Right lung (tissue), 5 donors: ENCODE data around the gene MICOS13. TPM values are rescaled to one million over a fixed set of nuclear protein-coding genes. Genes with fewer than 3 reads are reported as not detected.

Experiments used
- DNase-seq, 2 donors: peaks; one replicate each; pipeline ENCODE4 v3.0.0-alpha.2; 2013
- polyA plus RNA-seq, 5 donors: library from polyadenylated mRNA; unstranded; fragments of 120-200 nt; gene quantifications; one replicate each; pipeline versions ENCODE4 v1.2.1 to v1.2.3, GENCODE V29; 2013; ENCODE audit warnings: inconsistent platforms in 1 of 5, low replicate concordance in 1 of 5; ENCODE audit not compliant: insufficient read length in 5 of 5, insufficient read depth in 1 of 5

The MICOS13 gene
- polyA plus RNA-seq, 5 donors: 24.4 to 66.9 (median 30.4) TPM

GRCh38 chr19:5672708-5673459 is 7.4 kb downstream of the MICOS13 start:
- DNase-seq: no peak

- DNase-seq: no peak
These were observed 8.7 kb downstream of the MICOS13 start for GRCh38 chr19:5671600-5671999.

GRCh38 chr19:5669212-5669611 is 11.1 kb downstream of the MICOS13 start:
- no peak for DNase-seq

GRCh38 chr19:5667751-5668271 is 12.5 kb downstream of the MICOS13 start:
- DNase-seq: no peak

GRCh38 chr19:5666921-5667610 is 13.2 kb downstream of the MICOS13 start:
- no peak for DNase-seq

GRCh38 chr19:5665781-5666513 is 14.4 kb downstream of the MICOS13 start:
- DNase-seq: no peak

- no peak for DNase-seq
These were observed 15.8 kb downstream of the MICOS13 start for GRCh38 chr19:5664515-5664914.

GRCh38 chr19:5663904-5664303 is 16.4 kb downstream of the MICOS13 start:
- no peak for DNase-seq

- DNase-seq: no peak
These were observed 18.8 kb downstream of the MICOS13 start for GRCh38 chr19:5661483-5661882.

- DNase-seq: no peak
These were observed 24.9 kb downstream of the MICOS13 start for GRCh38 chr19:5655412-5655811.

GRCh38 chr19:5654931-5655330 is 25.4 kb downstream of the MICOS13 start:
- no peak for DNase-seq

GRCh38 chr19:5652261-5652660 is 28.1 kb downstream of the MICOS13 start:
- DNase-seq: no peak

- DNase-seq: no peak
These were observed 29.0 kb downstream of the MICOS13 start for GRCh38 chr19:5651361-5651760.

GRCh38 chr19:5648464-5648863 is 31.9 kb downstream of the MICOS13 start:
- DNase-seq: no peak

GRCh38 chr19:5646703-5647102 is 33.6 kb downstream of the MICOS13 start:
- no peak for DNase-seq

- DNase-seq: no peak
These were observed 34.9 kb downstream of the MICOS13 start for GRCh38 chr19:5645409-5645808.

GRCh38 chr19:5644037-5644436 is 36.3 kb downstream of the MICOS13 start:
- no peak for DNase-seq

- DNase-seq: no peak
These were observed 37.3 kb downstream of the MICOS13 start for GRCh38 chr19:5643060-5643459.

- no peak for DNase-seq
These were observed 38.1 kb downstream of the MICOS13 start for GRCh38 chr19:5642204-5642603.

GRCh38 chr19:5641171-5641570 is 39.1 kb downstream of the MICOS13 start:
- DNase-seq: no peak

GRCh38 chr19:5637971-5638370 is 42.3 kb downstream of the MICOS13 start:
- no peak for DNase-seq

GRCh38 chr19:5635427-5635826 is 44.9 kb downstream of the MICOS13 start:
- no peak for DNase-seq

- no peak for DNase-seq
These were observed 47.7 kb downstream of the MICOS13 start for GRCh38 chr19:5632657-5633056.
